ENCODE results near the gene ACSF2. TPM values are rescaled to one million over a fixed set of nuclear protein-coding genes. Genes with fewer than 3 reads are reported as not detected.
"Not testable (repeated sequence)": the region's sequence is repeated elsewhere in the genome, so short reads cannot be mapped to it uniquely, and the experiment has no call there.

Gene ACSF2
- total RNA-seq, 1 donor from 2014 or later: 28.8 TPM

DNA sequence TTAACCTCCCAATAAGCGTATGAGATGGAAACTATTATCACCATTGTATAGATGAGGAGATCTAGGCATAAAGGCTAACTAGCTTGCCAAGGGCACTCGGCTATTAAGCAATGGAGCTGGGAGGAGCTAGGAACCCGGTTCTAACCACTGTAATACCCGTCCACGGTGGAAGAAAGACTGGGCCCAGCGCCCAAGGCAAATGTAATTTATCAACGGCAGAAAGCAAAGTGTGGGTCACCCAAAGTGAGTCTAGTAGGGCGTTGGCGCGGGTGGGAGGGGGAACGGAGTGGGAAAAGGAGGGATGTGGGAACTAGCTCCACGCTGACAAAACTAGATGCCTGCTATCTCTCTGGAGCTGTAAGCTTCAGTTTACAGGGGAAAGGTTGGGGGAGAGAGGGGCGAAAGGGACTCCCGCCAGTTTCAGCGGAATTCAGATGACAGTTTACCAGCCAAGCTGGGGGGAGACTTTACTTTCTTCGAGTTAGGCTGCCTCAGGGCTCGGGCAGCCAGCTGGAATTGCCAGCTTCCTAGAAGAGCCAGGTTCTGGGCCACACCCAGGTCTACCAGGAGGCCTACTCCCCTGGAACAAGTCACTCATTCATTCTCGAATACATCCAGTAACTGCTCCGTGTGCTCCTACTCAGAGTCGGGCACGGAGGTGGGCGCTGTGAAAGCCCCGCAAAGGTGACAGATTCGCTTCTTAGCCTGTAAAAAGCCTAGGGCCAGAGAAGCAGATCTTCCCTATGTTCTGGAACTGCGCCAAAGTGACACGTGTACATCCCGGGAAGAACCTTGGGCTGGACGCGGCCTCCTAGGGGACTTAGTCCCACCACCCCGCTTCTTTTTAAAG, 29.5 kb upstream of the ACSF2 start:
- no peak for DNase-seq (ENCODE audit: low spot score)
- Histone ChIP-seq H4K20me1 (ENCODE audit: low read depth) (peaks cover 19% of the 10 kb centered on the region), H2AFZ (replicated peaks) (peak overlapping the region; percentile 44)

DNA sequence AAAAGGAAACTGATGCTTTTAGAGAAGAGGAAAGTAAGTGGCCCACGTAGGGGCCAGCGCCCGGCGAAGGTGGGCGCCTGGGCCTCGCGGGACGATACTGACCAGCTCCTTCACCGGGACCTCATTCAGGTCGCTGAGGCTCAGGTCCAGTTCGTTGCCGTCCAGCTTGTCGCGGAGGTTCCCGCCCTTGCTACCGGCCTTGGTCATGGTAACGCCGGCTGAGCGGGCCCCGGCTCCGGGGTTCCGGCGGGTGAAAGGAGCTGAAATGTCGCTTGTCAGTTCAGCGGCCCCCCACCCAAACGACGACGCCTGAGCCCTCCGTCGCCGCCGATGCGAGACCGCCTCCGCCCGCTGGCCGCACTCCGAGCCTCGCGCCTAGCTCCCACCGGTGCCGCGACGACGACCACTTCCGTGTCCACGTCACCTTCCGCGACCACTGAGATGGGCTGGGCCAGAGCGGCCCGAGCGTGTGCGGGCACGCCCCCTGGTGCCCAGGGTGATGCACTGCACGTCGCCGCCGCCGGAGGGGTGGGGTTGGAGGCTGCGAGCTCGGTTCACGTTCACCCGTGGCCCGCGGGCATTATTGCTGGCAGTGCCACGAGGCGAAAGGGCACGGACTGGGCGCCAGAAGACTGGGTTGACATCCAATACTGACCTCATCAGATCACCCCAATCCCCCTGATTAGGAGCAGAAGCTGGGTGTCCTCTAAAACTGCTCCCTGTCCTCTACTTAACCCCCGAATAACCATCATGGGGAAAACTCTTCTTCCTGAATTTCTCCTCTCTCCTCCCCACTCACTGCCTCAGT, 28.7 kb upstream of the ACSF2 start, which contains the start of gene LRRC59:
LRRC59 (minus strand) TSS at position 413 of the 808 bp plus-strand sequence; CDS start at position 207, 206 bp downstream.
- peaks cover 4% of the 10 kb centered on the region for H3K9me3 Mint-ChIP-seq
- peaks cover 26% of the 10 kb centered on the region for H3K79me2 ChIP-seq (ENCODE audit: low read depth)
- peak within 1 kb of the TSS; percentile 70 for H3K9ac ChIP-seq
- H3K4me2 ChIP-seq: peak within 1 kb of the TSS; percentile 95
- peak within 1 kb of the TSS; percentile 98 for H2AFZ ChIP-seq (replicated peaks)
- H3K4me1 ChIP-seq: peaks cover 9% of the 10 kb centered on the region
- H3K36me3 ChIP-seq: no peaks in the 10 kb centered on the region
- H3K4me3 ChIP-seq: peak within 1 kb of the TSS; percentile 82
- H3F3A ChIP-seq (ENCODE audit: low read depth): no peaks in the 10 kb centered on the region
- no peaks in the 10 kb centered on the region for H3K27me3 ChIP-seq
- TF ChIP-seq EZH2 (IDR thresholded peaks at IDR 0.05) (no peak), EZH2phosphoT487 (IDR thresholded peaks at IDR 0.05) (no peak)
- TF ChIP-seq, protein P1, sequence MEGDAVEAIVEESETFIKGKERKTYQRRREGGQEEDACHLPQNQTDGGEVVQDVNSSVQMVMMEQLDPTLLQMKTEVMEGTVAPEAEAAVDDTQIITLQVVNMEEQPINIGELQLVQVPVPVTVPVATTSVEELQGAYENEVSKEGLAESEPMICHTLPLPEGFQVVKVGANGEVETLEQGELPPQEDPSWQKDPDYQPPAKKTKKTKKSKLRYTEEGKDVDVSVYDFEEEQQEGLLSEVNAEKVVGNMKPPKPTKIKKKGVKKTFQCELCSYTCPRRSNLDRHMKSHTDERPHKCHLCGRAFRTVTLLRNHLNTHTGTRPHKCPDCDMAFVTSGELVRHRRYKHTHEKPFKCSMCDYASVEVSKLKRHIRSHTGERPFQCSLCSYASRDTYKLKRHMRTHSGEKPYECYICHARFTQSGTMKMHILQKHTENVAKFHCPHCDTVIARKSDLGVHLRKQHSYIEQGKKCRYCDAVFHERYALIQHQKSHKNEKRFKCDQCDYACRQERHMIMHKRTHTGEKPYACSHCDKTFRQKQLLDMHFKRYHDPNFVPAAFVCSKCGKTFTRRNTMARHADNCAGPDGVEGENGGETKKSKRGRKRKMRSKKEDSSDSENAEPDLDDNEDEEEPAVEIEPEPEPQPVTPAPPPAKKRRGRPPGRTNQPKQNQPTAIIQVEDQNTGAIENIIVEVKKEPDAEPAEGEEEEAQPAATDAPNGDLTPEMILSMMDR (IDR thresholded peaks at IDR 0.05): peak; percentile 97
- DNase-seq (ENCODE audit: low spot score): peak; percentile 89
- no peaks in the 10 kb centered on the region for H3K9me3 ChIP-seq (ENCODE audit: low read depth)
- H4K20me1 ChIP-seq (ENCODE audit: low read depth): peaks cover 19% of the 10 kb centered on the region
- peak within 1 kb of the TSS; percentile 93 for H3K4me3 Mint-ChIP-seq
- H3K27me3 Mint-ChIP-seq (ENCODE audit: insufficient read depth, low read depth): peaks cover 6% of the 10 kb centered on the region
- H3K27ac Mint-ChIP-seq: no peak within 1 kb of the TSS
- peaks cover 17% of the 10 kb centered on the region for H3K36me3 Mint-ChIP-seq
- H3K4me1 Mint-ChIP-seq: peaks cover 17% of the 10 kb centered on the region
- no peak within 1 kb of the TSS for H3K27ac ChIP-seq

More for the DNA sequence above, 29.5 kb upstream of the ACSF2 start:
- Mint-ChIP-seq H3K4me1 (peaks cover 17% of the 10 kb centered on the region), H3K27me3 (ENCODE audit: insufficient read depth, low read depth) (peaks cover 6% of the 10 kb centered on the region), H3K9me3 (peaks cover 4% of the 10 kb centered on the region), H3K36me3 (peaks cover 20% of the 10 kb centered on the region), H3K27ac (no peak overlapping the region), H3K4me3 (peak overlapping the region; percentile 93)
- H3K27ac ChIP-seq: no peak overlapping the region
- H3K79me2 ChIP-seq (ENCODE audit: low read depth): peaks cover 26% of the 10 kb centered on the region
- peak overlapping the region; percentile 70 for H3K9ac ChIP-seq
- peak overlapping the region; percentile 95 for H3K4me2 ChIP-seq
- H3K36me3 ChIP-seq: no peaks in the 10 kb centered on the region
- peaks cover 9% of the 10 kb centered on the region for H3K4me1 ChIP-seq
- H3K4me3 ChIP-seq: peak overlapping the region; percentile 82
- TF ChIP-seq EZH2phosphoT487 (IDR thresholded peaks at IDR 0.05) (no peak), EZH2 (IDR thresholded peaks at IDR 0.05) (no peak)
- TF ChIP-seq, protein P1 (IDR thresholded peaks at IDR 0.05): no peak
- H3K27me3 ChIP-seq: no peaks in the 10 kb centered on the region
- H3K9me3 ChIP-seq (ENCODE audit: low read depth): no peaks in the 10 kb centered on the region
- no peaks in the 10 kb centered on the region for H3F3A ChIP-seq (ENCODE audit: low read depth)

DNA sequence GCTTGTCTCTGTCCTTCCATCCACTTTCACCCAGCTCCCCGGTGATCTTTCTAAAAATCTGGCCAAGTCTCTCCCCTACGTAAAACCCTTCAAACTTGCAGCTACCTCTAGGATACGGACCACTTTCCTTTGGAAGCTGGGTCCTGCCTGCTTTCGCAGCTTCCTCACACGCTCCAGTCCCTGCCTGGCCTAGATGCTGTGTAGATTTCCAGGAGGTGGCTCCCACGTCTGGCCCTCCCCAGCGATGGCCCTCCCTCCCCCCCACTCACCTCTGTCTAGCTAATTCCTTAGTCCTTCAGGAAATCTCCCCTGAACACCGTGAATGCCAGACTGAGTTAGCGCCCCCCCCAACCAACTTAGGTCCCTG, 28.1 kb upstream of the ACSF2 start:
- H3K9me3 ChIP-seq (ENCODE audit: low read depth): no peaks in the 10 kb centered on the region
- Mint-ChIP-seq H3K4me1 (peaks cover 17% of the 10 kb centered on the region), H3K9me3 (peaks cover 4% of the 10 kb centered on the region), H3K36me3 (peaks cover 14% of the 10 kb centered on the region), H3K27ac (no peak overlapping the region), H3K27me3 (ENCODE audit: insufficient read depth, low read depth) (peaks cover 6% of the 10 kb centered on the region), H3K4me3 (peak overlapping the region; percentile 93)
- no peaks in the 10 kb centered on the region for H3K27me3 ChIP-seq
- H3K79me2 ChIP-seq (ENCODE audit: low read depth): peaks cover 26% of the 10 kb centered on the region
- H3K9ac ChIP-seq: no peak overlapping the region
- H3K4me3 ChIP-seq: peak overlapping the region; percentile 82
- TF ChIP-seq EZH2phosphoT487 (IDR thresholded peaks at IDR 0.05) (no peak), EZH2 (IDR thresholded peaks at IDR 0.05) (no peak)
- TF ChIP-seq, protein P1 (IDR thresholded peaks at IDR 0.05): no peak
- H3K4me1 ChIP-seq: peaks cover 9% of the 10 kb centered on the region
- DNase-seq (ENCODE audit: low spot score): no peak
- H3F3A ChIP-seq (ENCODE audit: low read depth): no peaks in the 10 kb centered on the region
- peaks cover 19% of the 10 kb centered on the region for H4K20me1 ChIP-seq (ENCODE audit: low read depth)
- H3K36me3 ChIP-seq: no peaks in the 10 kb centered on the region
- H3K27ac ChIP-seq: no peak overlapping the region
- H3K4me2 ChIP-seq: peak overlapping the region; percentile 95
- peak overlapping the region; percentile 98 for H2AFZ ChIP-seq (replicated peaks)

DNA sequence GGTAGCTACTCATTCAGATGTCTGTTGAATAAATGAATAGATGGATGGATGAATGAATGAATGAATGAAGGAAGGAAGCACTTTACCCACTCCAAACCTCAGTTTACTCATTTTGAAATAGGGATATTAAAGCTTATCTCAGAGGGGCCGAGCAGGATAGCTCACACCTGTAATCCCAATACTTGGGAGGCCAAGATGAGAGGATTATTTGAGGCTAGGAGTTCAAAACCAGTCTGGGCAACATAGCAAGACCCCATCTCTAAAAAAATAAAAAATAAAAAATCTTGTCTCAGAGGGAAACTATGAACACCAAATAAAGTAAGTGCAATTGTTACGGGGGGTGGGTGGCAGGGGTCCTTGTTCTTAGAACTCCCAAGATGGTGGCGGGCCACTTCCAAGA, 27.3 kb upstream of the ACSF2 start:
- H3K36me3 ChIP-seq; H3F3A ChIP-seq (ENCODE audit: low read depth); H3K4me1 ChIP-seq; H3K27ac Mint-ChIP-seq; H3K9ac ChIP-seq; H3K4me3 ChIP-seq; H3K9me3 Mint-ChIP-seq; H3K4me2 ChIP-seq; H3K9me3 ChIP-seq (ENCODE audit: low read depth); DNase-seq (ENCODE audit: low spot score); H3K27me3 Mint-ChIP-seq (ENCODE audit: insufficient read depth, low read depth); H3K27me3 ChIP-seq; H3K36me3 Mint-ChIP-seq; H3K27ac ChIP-seq: not testable (repeated sequence)
- peaks cover 26% of the 10 kb centered on the region for H3K79me2 ChIP-seq (ENCODE audit: low read depth)
- H2AFZ ChIP-seq (replicated peaks): peak overlapping the region; percentile 98
- peak overlapping the region; percentile 57 for H3K4me3 Mint-ChIP-seq
- H4K20me1 ChIP-seq (ENCODE audit: low read depth): peaks cover 19% of the 10 kb centered on the region
- peaks cover 17% of the 10 kb centered on the region for H3K4me1 Mint-ChIP-seq

DNA sequence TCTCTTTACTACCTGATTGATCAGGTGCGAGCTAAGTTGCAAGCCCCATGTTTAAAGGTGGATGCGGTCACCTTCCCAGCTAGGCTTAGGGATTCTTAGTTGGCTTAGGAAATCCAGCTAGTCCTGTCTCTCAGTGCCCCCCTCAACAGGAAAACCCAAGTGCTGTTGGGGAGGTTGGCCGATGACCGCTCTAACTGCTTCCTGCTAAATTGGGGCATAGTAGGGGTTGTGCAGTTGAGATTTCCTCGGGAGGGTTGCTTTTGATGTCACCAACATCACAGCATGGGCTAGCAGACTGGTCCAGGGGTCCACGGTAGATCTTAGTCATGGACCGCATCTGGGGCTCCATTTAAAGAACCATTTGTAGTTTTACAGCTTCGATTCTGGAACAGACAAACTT, 26.4 kb upstream of the ACSF2 start:
- H3K4me1 Mint-ChIP-seq: peaks cover 17% of the 10 kb centered on the region
- not testable (repeated sequence) for H3K27me3 ChIP-seq; H3K36me3 Mint-ChIP-seq; H3K9me3 ChIP-seq (ENCODE audit: low read depth); H3K4me3 ChIP-seq; H3K4me1 ChIP-seq; H3K4me3 Mint-ChIP-seq; H3K36me3 ChIP-seq; DNase-seq (ENCODE audit: low spot score); H3K9ac ChIP-seq; H3K27me3 Mint-ChIP-seq (ENCODE audit: insufficient read depth, low read depth); H2AFZ ChIP-seq (replicated peaks); H3K9me3 Mint-ChIP-seq; H3K27ac ChIP-seq; H3K27ac Mint-ChIP-seq; H3K4me2 ChIP-seq; H3F3A ChIP-seq (ENCODE audit: low read depth)
- Histone ChIP-seq H3K79me2 (ENCODE audit: low read depth) (peaks cover 26% of the 10 kb centered on the region), H4K20me1 (ENCODE audit: low read depth) (peaks cover 19% of the 10 kb centered on the region)

Data from neural progenitor cell (in vitro differentiated cells).